ENCODE results near the gene GVQW3. TPM values are rescaled to one million over a fixed set of nuclear protein-coding genes. Genes with fewer than 3 reads are reported as not detected.

The GVQW3 gene
- total and polyA plus RNA-seq, 2 of the 13 experiments (the other 11 are each of a cell fraction or from before 2014, with no cell fraction given): 5.0 to 5.6 TPM

DNA sequence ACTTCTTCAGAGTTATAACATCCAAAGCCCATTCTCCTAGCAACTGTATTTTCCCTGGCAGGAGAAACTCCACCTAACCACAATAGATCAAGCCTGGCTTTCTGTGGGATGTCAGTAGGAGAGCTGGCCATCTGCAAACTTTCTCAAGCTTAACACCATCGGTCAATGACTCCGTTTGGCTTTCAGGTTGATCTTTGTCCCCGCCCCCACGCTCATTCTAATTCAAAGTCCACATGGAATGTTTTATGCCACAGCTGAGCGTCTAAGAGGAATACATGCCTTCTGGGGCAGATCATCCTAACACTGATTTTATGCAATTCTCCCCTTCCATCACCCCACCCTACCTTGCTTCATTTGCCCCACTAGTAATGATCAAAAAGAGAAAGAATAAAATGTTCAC is 4.8 kb downstream of the GVQW3 start (continued):
- TF ChIP-seq, protein P1, sequence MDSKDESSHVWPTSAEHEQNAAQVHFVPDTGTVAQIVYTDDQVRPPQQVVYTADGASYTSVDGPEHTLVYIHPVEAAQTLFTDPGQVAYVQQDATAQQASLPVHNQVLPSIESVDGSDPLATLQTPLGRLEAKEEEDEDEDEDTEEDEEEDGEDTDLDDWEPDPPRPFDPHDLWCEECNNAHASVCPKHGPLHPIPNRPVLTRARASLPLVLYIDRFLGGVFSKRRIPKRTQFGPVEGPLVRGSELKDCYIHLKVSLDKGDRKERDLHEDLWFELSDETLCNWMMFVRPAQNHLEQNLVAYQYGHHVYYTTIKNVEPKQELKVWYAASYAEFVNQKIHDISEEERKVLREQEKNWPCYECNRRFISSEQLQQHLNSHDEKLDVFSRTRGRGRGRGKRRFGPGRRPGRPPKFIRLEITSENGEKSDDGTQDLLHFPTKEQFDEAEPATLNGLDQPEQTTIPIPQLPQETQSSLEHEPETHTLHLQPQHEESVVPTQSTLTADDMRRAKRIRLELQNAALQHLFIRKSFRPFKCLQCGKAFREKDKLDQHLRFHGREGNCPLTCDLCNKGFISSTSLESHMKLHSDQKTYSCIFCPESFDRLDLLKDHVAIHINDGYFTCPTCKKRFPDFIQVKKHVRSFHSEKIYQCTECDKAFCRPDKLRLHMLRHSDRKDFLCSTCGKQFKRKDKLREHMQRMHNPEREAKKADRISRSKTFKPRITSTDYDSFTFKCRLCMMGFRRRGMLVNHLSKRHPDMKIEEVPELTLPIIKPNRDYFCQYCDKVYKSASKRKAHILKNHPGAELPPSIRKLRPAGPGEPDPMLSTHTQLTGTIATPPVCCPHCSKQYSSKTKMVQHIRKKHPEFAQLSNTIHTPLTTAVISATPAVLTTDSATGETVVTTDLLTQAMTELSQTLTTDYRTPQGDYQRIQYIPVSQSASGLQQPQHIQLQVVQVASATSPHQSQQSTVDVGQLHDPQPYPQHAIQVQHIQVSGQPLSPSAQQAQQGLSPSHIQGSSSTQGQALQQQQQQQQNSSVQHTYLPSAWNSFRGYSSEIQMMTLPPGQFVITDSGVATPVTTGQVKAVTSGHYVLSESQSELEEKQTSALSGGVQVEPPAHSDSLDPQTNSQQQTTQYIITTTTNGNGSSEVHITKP (CRISPR knock-in tag; IDR thresholded peaks at IDR 0.05; ENCODE audit: low read depth): no peak
- TF ChIP-seq, protein P2, sequence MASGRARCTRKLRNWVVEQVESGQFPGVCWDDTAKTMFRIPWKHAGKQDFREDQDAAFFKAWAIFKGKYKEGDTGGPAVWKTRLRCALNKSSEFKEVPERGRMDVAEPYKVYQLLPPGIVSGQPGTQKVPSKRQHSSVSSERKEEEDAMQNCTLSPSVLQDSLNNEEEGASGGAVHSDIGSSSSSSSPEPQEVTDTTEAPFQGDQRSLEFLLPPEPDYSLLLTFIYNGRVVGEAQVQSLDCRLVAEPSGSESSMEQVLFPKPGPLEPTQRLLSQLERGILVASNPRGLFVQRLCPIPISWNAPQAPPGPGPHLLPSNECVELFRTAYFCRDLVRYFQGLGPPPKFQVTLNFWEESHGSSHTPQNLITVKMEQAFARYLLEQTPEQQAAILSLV (CRISPR knock-in tag; IDR thresholded peaks at IDR 0.05; ENCODE audit: borderline replicate concordance): no peak
- TF ChIP-seq, protein P3, sequence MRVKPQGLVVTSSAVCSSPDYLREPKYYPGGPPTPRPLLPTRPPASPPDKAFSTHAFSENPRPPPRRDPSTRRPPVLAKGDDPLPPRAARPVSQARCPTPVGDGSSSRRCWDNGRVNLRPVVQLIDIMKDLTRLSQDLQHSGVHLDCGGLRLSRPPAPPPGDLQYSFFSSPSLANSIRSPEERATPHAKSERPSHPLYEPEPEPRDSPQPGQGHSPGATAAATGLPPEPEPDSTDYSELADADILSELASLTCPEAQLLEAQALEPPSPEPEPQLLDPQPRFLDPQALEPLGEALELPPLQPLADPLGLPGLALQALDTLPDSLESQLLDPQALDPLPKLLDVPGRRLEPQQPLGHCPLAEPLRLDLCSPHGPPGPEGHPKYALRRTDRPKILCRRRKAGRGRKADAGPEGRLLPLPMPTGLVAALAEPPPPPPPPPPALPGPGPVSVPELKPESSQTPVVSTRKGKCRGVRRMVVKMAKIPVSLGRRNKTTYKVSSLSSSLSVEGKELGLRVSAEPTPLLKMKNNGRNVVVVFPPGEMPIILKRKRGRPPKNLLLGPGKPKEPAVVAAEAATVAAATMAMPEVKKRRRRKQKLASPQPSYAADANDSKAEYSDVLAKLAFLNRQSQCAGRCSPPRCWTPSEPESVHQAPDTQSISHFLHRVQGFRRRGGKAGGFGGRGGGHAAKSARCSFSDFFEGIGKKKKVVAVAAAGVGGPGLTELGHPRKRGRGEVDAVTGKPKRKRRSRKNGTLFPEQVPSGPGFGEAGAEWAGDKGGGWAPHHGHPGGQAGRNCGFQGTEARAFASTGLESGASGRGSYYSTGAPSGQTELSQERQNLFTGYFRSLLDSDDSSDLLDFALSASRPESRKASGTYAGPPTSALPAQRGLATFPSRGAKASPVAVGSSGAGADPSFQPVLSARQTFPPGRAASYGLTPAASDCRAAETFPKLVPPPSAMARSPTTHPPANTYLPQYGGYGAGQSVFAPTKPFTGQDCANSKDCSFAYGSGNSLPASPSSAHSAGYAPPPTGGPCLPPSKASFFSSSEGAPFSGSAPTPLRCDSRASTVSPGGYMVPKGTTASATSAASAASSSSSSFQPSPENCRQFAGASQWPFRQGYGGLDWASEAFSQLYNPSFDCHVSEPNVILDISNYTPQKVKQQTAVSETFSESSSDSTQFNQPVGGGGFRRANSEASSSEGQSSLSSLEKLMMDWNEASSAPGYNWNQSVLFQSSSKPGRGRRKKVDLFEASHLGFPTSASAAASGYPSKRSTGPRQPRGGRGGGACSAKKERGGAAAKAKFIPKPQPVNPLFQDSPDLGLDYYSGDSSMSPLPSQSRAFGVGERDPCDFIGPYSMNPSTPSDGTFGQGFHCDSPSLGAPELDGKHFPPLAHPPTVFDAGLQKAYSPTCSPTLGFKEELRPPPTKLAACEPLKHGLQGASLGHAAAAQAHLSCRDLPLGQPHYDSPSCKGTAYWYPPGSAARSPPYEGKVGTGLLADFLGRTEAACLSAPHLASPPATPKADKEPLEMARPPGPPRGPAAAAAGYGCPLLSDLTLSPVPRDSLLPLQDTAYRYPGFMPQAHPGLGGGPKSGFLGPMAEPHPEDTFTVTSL (CRISPR knock-in tag; IDR thresholded peaks at IDR 0.05; ENCODE audit: borderline replicate concordance): peak; percentile 16; the same call in 1 of the 2 replicates
- TF ChIP-seq, protein P4, sequence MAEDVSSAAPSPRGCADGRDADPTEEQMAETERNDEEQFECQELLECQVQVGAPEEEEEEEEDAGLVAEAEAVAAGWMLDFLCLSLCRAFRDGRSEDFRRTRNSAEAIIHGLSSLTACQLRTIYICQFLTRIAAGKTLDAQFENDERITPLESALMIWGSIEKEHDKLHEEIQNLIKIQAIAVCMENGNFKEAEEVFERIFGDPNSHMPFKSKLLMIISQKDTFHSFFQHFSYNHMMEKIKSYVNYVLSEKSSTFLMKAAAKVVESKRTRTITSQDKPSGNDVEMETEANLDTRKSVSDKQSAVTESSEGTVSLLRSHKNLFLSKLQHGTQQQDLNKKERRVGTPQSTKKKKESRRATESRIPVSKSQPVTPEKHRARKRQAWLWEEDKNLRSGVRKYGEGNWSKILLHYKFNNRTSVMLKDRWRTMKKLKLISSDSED (CRISPR knock-in tag; IDR thresholded peaks at IDR 0.05): no peak
- TF ChIP-seq RXRA (CRISPR knock-in tag; IDR thresholded peaks at IDR 0.05) (peak; percentile 31; the same call in 1 of the 2 replicates), TEAD2 (CRISPR knock-in tag; IDR thresholded peaks at IDR 0.05) (no peak), SOX5 (CRISPR knock-in tag; IDR thresholded peaks at IDR 0.05; ENCODE audit: borderline replicate concordance) (0 out of 2 replicates have a peak, but pooled peaks have one; percentile 21), ZMYM2 (CRISPR knock-in tag; IDR thresholded peaks at IDR 0.05) (no peak), ZNF781 (CRISPR knock-in tag; IDR thresholded peaks at IDR 0.05; ENCODE audit: borderline replicate concordance, not compliant biosample characterization) (no peak), ZFAT (CRISPR knock-in tag; conservative IDR thresholded peaks at IDR 0.05) (no peak), HNRNPK (IDR thresholded peaks at IDR 0.05; ENCODE audit: low read depth, low read length, poor library complexity, severe bottlenecking) (no peak), YEATS4 (CRISPR knock-in tag; IDR thresholded peaks at IDR 0.05; ENCODE audit: borderline replicate concordance) (no peak), GABPB1 (CRISPR knock-in tag; IDR thresholded peaks at IDR 0.05) (no peak; the same call in 1 of the 2 replicates), ZNF124 (CRISPR knock-in tag; IDR thresholded peaks at IDR 0.05) (no peak), ZNF546 (CRISPR knock-in tag; conservative IDR thresholded peaks at IDR 0.05) (no peak)
- TF ChIP-seq, protein P5, sequence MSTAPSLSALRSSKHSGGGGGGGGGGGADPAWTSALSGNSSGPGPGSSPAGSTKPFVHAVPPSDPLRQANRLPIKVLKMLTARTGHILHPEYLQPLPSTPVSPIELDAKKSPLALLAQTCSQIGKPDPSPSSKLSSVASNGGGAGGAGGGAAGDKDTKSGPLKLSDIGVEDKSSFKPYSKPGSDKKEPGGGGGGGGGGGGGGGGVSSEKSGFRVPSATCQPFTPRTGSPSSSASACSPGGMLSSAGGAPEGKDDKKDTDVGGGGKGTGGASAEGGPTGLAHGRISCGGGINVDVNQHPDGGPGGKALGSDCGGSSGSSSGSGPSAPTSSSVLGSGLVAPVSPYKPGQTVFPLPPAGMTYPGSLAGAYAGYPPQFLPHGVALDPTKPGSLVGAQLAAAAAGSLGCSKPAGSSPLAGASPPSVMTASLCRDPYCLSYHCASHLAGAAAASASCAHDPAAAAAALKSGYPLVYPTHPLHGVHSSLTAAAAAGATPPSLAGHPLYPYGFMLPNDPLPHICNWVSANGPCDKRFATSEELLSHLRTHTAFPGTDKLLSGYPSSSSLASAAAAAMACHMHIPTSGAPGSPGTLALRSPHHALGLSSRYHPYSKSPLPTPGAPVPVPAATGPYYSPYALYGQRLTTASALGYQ (CRISPR knock-in tag; IDR thresholded peaks at IDR 0.05): no peak
